Kidney epithelial cell (primary cell): ENCODE results near the gene SMIM9. TPM values are rescaled to one million over a fixed set of nuclear protein-coding genes. Genes with fewer than 3 reads are reported as not detected.

Experiments used
- DNase-seq: peaks from one replicate; pipeline ENCODE4 v3.0.0-alpha.2; 2010; ENCODE audit warnings: low read depth
- H3K27me3 ChIP-seq: 2 replicates; pipeline ENCODE4 v1.6.0; 2011; ENCODE audit warnings: low read length; ENCODE audit not compliant: control insufficient read depth, insufficient read depth
- H3K36me3 ChIP-seq: 2 replicates; pipeline ENCODE4 v1.5.1; 2011; ENCODE audit warnings: low read length; ENCODE audit not compliant: control insufficient read depth, insufficient read depth
- H3K4me3 ChIP-seq: 2 replicates; pipeline ENCODE4 v1.5.1; 2011; ENCODE audit warnings: low read depth, mild to moderate bottlenecking, control low read depth, low read length
- CTCF ChIP-seq: IDR thresholded peaks from 2 replicates; pipeline ENCODE4 v1.5.1; 2011; ENCODE audit warnings: mild to moderate bottlenecking, moderate library complexity, low read length, control low read depth, inconsistent platforms; ENCODE audit not compliant: insufficient read depth, poor library complexity, severe bottlenecking
- total RNA-seq: library from RNA; depleted of rRNA; stranded (reverse); fragments of >200 nt; gene quantifications from 2 replicates; pipeline ENCODE4 v1.2.3, GENCODE V29; 2015

Gene SMIM9
- total RNA-seq, 1 donor from 2014 or later: not detected

GRCh38 chrX:154836163-154836562, 1.7 kb upstream of the SMIM9 start:
- Histone ChIP-seq H3K4me3 (no peak overlapping the region), H3K36me3 (no peaks in the 10 kb centered on the region), H3K27me3 (no peaks in the 10 kb centered on the region)
- no peak for DNase-seq
- no peak for TF ChIP-seq CTCF

DNA sequence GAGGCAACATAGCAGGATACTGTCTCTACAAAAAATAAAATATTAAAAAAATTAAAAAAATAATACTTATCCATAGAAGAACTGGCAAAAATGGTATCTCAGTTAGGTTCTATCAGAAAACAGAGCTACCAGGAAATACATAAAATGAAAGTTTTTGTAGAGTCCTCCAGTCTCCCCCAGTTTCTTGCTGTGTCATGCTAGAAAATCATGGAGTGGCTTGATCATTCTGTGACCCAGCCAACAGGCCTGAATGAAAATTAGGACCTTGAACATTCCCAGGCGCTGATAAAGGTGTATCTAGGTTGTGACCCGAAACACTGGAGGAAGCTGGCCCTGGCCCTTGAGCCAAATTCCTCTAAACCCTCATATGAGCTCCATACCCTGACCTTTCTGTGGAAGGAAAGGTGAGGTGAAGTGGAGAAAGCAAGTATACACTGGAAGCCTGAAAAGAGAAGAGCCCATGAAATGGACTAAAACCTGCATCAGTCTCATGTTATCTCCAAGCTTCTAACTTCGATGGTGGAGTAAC, 652 bp downstream of the SMIM9 start:
- no peak for TF ChIP-seq CTCF
- no peaks in the 10 kb centered on the region for H3K27me3 ChIP-seq
- no peak for DNase-seq
- no peak overlapping the region for H3K4me3 ChIP-seq
- H3K36me3 ChIP-seq: no peaks in the 10 kb centered on the region

- no peak overlapping the region for H3K4me3 ChIP-seq
- DNase-seq: no peak
- H3K36me3 ChIP-seq: no peaks in the 10 kb centered on the region
- no peak for TF ChIP-seq CTCF
- H3K27me3 ChIP-seq: no peaks in the 10 kb centered on the region
Measured at GRCh38 chrX:154829926-154830442, 4.5 kb downstream of the SMIM9 start.

GRCh38 chrX:154829134-154829533, 5.3 kb downstream of the SMIM9 start:
- no peak for DNase-seq
- no peak overlapping the region for H3K4me3 ChIP-seq
- no peak for TF ChIP-seq CTCF
- H3K27me3 ChIP-seq: no peaks in the 10 kb centered on the region
- no peaks in the 10 kb centered on the region for H3K36me3 ChIP-seq

DNA sequence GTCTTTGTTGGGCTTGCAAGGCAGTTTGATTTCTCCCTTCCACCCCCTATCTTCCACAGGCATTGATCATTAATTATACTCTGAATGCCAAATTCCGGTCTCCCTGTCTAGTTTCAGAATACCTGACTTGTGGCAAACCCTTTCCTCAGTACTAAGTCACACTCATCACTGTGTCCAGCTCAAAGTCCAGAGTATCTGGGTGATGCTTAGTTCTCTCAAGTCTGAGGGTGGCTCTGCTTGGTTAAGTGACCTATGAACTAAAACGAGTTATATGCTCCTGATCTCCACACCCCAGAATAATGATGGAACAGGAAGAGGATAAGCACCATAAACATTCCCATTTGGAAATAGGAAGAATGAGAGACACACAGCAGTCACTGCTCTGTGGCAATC, 6.5 kb downstream of the SMIM9 start:
- Histone ChIP-seq H3K36me3 (no peaks in the 10 kb centered on the region), H3K27me3 (no peaks in the 10 kb centered on the region), H3K4me3 (no peak overlapping the region)
- TF ChIP-seq CTCF: no peak
- DNase-seq: no peak
